GM12878 (cell line): ENCODE measurements around the gene LRR1. TPM values are rescaled to one million over a fixed set of nuclear protein-coding genes. Genes with fewer than 3 reads are reported as not detected.

Experiments used
- ATAC-seq: fragments of 200-7000 bp; cut with Tn5 transposase; 3 replicates; pipeline ENCODE4 v1.9.1; 2020; ENCODE audit warnings: mild to moderate bottlenecking, moderate library complexity
- BruUV-seq: library from RNA; stranded (reverse); fragments of 400-500 nt; replicated peaks from 2 replicates; lab custom pipeline; 2021; lab: Mats Ljungman, UMichigan
- CTCF ChIA-PET: fragments of 300-600 bp; sonication (Branson Sonifier 250); formaldehyde crosslinking; extraction: SDS; loops from one replicate; lab custom pipeline; 2021; ENCODE audit warnings: inconsistent platforms; lab: Yijun Ruan, JAX
- POLR2A ChIA-PET: fragments of 350-600 bp; formaldehyde crosslinking; extraction: SDS; loops from one replicate; lab custom pipeline; 2021; ENCODE audit warnings: inconsistent platforms; lab: Charles Lee
- RAD21 ChIA-PET: fragments of 300-600 bp; sonication (Branson Sonifier 250); formaldehyde crosslinking; loops from one replicate; lab custom pipeline; 2023; ENCODE audit warnings: antibody characterized with exemption; ENCODE audit not compliant: unreplicated experiment; lab: Charles Lee
- SMC1A ChIA-PET: fragments of 300-600 bp; sonication (Branson Sonifier 250); formaldehyde crosslinking; loops from one replicate; lab custom pipeline; 2023; ENCODE audit not compliant: unreplicated experiment, uncharacterized antibody; lab: Charles Lee
- DNase-seq: peaks from one replicate; pipeline ENCODE4 v3.0.0-alpha.2; 2011; ENCODE audit warnings: low read depth, low spot score
- FAIRE-seq: peaks from 3 replicates; lab custom pipeline; 2011; peaks lifted over from hg19 to GRCh38; lab: Jason Lieb, UNC
- H2AFZ ChIP-seq: 2 replicates; pipeline ENCODE4 v1.6.0; 2011; ENCODE audit warnings: low read depth, low read length, control low read depth; ENCODE audit not compliant: control insufficient read depth
- H3K27ac ChIP-seq: 2 replicates; pipeline ENCODE4 v1.5.1; 2011; ENCODE audit warnings: control low read depth; ENCODE audit not compliant: control insufficient read depth, insufficient read depth
- H3K27me3 ChIP-seq, 2 experiments: replicated peaks in 1 of 2; 2 replicates each; pipeline versions ENCODE4 v1.6.0 to v1.6.1; 2011; ENCODE audit warnings: low read length in 1 of 2; ENCODE audit not compliant: control insufficient read depth in 2 of 2, insufficient read depth in 2 of 2
- H3K36me3 ChIP-seq, 2 experiments: 2 replicates each; pipeline ENCODE4 v1.5.1; 2011; ENCODE audit warnings: low read length in 1 of 2; ENCODE audit not compliant: control insufficient read depth in 2 of 2, insufficient read depth in 2 of 2
- H3K4me1 ChIP-seq: 2 replicates; pipeline ENCODE4 v1.6.1; 2011; ENCODE audit warnings: mild to moderate bottlenecking, low read length, moderate library complexity, mixed read lengths; ENCODE audit not compliant: control insufficient read depth, insufficient read depth
- H3K4me2 ChIP-seq: 2 replicates; pipeline ENCODE4 v1.6.0; 2011; ENCODE audit warnings: control low read depth; ENCODE audit not compliant: control insufficient read depth, insufficient read depth
- H3K4me3 ChIP-seq: fragments of 200-600 bp; sonication (generic); 2 replicates; pipeline ENCODE4 v1.5.1; 2016
- H3K79me2 ChIP-seq: 2 replicates; pipeline ENCODE4 v1.6.0; 2011; ENCODE audit warnings: low read length; ENCODE audit not compliant: control insufficient read depth, insufficient read depth
- H3K9ac ChIP-seq: 2 replicates; pipeline ENCODE4 v1.8.0; 2011; ENCODE audit warnings: low read length, control low read depth, mixed read lengths; ENCODE audit not compliant: control insufficient read depth, insufficient read depth
- H3K9me3 ChIP-seq: replicated peaks from 3 replicates; pipeline ENCODE4 v1.5.1; 2011; ENCODE audit warnings: mild to moderate bottlenecking, low read length; ENCODE audit not compliant: control insufficient read depth, insufficient read depth
- H4K20me1 ChIP-seq: 2 replicates; pipeline ENCODE4 v1.6.0; 2011; ENCODE audit not compliant: control insufficient read depth, insufficient read depth
- CBX3 ChIP-seq: fragments of 200-600 bp; sonication (generic); IDR thresholded peaks from 2 replicates; pipeline ENCODE4 v1.6.1; 2016; ENCODE audit warnings: low read depth, borderline replicate concordance
- CHD4 ChIP-seq: fragments of 200-600 bp; sonication (generic); IDR thresholded peaks from 2 replicates; pipeline ENCODE4 v1.6.1; 2016; ENCODE audit warnings: mild to moderate bottlenecking
- EZH2 ChIP-seq: IDR thresholded peaks from 2 replicates; pipeline ENCODE4 v1.6.1; 2012; ENCODE audit warnings: low read depth, mild to moderate bottlenecking, control low read depth, inconsistent platforms, low read length, borderline replicate concordance; ENCODE audit not compliant: control insufficient read depth
- FOXM1 ChIP-seq: IDR thresholded peaks from 2 replicates; pipeline ENCODE4 v1.6.1; 2012; ENCODE audit warnings: low read depth, mild to moderate bottlenecking, inconsistent platforms, low read length, moderate library complexity
- HCFC1 ChIP-seq: fragments of 150-350 bp; IDR thresholded peaks from 2 replicates; pipeline ENCODE4 v1.6.1; 2014; ENCODE audit warnings: low read length
- HDAC2 ChIP-seq: fragments of 200-600 bp; sonication (generic); IDR thresholded peaks from 2 replicates; pipeline ENCODE4 v1.6.1; 2017
- IRF3 ChIP-seq: fragments of 450-650 bp; IDR thresholded peaks from 2 replicates; pipeline ENCODE4 v1.6.1; 2014; ENCODE audit warnings: mild to moderate bottlenecking
- RELA ChIP-seq: fragments of 450-650 bp; IDR thresholded peaks from 2 replicates; pipeline ENCODE4 v1.8.0; 2014; ENCODE audit warnings: borderline replicate concordance; ENCODE audit not compliant: partially characterized antibody
- SMC3 ChIP-seq: IDR thresholded peaks from 2 replicates; pipeline ENCODE4 v1.6.1; 2011; ENCODE audit warnings: low read length, improper control_type of control experiment, borderline replicate concordance
- STAT1 ChIP-seq: fragments of 450-650 bp; conservative IDR thresholded peaks from 2 replicates; pipeline ENCODE4 v1.6.1; 2014; ENCODE audit warnings: antibody characterized with exemption, mild to moderate bottlenecking
- WGBS: methylation state at CpG from one replicate; pipeline ENCODE4 v1.1.6; 2016; ENCODE audit warnings: low lambda C conversion rate; ENCODE audit not compliant: insufficient replicate concordance, insufficient coverage; ENCODE audit errors: missing lambda C conversion rate; 5-methylcytosine and 5-hydroxymethylcytosine counted together
- in situ Hi-C: fragments of 300-500 bp; cut with MboI; formaldehyde crosslinking; loops from 9 replicates; pipeline ENCODE4 v1.14.3; 2018; ENCODE audit warnings: mixed read lengths
- intact Hi-C: fragments of 100-400 bp; cut with micrococcal nuclease; formaldehyde crosslinking; loops from one replicate; pipeline ENCODE4 v1.14.2; 2022; ENCODE audit not compliant: unreplicated experiment
- polyA plus RNA-seq, 11 experiments: library from polyadenylated mRNA; depleted of rRNA in 4 of 11; unstranded in 6 of 11; stranded (reverse) in 5 of 11; fragments of >200 nt; fragmentation: Nextera tagmentation in 4 of 11; fragmentation: Illumina TruSeq in 1 of 11; extraction: Ambion mirVana in 4 of 11; extraction: Trizol in 1 of 11; gene quantifications; 1 replicate in 1 of 11; 2 replicates in 10 of 11; pipeline versions ENCODE4 v1.2.1 to v1.2.3, GENCODE V29; 2011 to 2016; ENCODE audit warnings: inconsistent platforms in 2 of 11, missing spikeins in 2 of 11, low read depth in 1 of 11
- total RNA-seq, 4 experiments: library from RNA; depleted of rRNA in 3 of 4; stranded (reverse); fragments of >200 nt in 3 of 4; fragmentation: Illumina TruSeq in 1 of 4; extraction: Trizol in 1 of 4; gene quantifications; 2 replicates each; pipeline versions ENCODE4 v1.2.1 to v1.2.3, GENCODE V29; 2013 to 2021
- TF ChIP-seq, protein P1 (sequence below): fragments of 450-650 bp; IDR thresholded peaks from 2 replicates; pipeline ENCODE4 v1.6.1; 2017; ENCODE audit warnings: mild to moderate bottlenecking, moderate library complexity
- TF ChIP-seq, protein P2 (sequence below): IDR thresholded peaks from 2 replicates; pipeline ENCODE4 v1.6.1; 2012; ENCODE audit warnings: low read depth, low read length, improper control_type of control experiment
- TF ChIP-seq, protein P3 (sequence below): fragments of 450-650 bp; IDR thresholded peaks from 2 replicates; pipeline ENCODE4 v1.6.1; 2016; ENCODE audit warnings: mild to moderate bottlenecking

LRR1 gene
- total and polyA plus RNA-seq, 10 of the 15 experiments (the other 5 are each of a cell fraction or from before 2014, with no cell fraction given), result 36.9 to 110 (median 53.1) TPM

DNA sequence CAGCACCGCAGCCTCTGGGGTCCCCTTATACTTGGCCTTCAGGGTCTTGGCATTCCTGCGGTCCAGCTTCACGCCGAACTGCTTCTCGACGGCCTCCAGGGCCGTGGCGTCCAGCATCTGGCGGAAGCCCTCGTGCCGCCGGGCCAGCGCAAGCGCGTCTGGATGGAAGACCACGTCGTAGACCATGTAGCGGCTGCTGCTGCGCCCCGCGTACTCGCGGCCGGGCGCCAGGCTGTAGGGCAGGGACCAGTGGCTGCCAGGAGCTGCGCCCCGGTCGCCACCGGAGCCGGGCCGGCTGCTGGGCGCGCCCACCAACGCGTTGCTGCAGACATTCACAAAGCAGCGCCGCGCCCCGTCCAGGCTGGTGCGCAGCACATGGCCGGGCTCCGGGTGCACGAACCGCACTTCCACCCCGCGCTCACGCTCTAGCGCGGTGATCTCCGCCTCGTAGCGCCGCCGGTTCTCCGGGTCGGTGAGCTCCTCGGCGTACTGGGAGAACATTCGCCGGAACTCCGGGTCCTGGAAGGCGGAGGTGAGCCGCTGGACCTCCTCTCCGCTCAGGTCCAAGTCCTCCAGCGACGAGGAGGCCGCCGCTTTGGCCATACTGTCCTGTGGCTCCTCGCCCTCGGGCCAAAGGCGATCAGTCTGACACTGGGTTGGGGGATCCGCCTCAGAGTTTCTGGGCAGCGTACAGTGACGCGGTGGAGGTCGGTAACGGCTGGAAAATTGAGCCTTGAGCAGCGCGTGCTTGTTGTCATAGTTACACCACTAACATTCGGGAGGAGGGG, 36.0 kb downstream of the LRR1 start, which contains the start of gene DNAAF2:
TSS of gene DNAAF2 (minus strand) at position 698 of the 788 bp plus-strand sequence. CDS start at position 603, 95 bp downstream.
- TSS peak; percentile 66 for BruUV-seq
- in situ Hi-C loops, result loop anchor here (5.0 to 10.0 kb wide), 3 partner anchors 133 to 480 kb away; partner anchors contain the start of genes KLHDC2 and VCPKMT
- TF ChIP-seq, protein P1, sequence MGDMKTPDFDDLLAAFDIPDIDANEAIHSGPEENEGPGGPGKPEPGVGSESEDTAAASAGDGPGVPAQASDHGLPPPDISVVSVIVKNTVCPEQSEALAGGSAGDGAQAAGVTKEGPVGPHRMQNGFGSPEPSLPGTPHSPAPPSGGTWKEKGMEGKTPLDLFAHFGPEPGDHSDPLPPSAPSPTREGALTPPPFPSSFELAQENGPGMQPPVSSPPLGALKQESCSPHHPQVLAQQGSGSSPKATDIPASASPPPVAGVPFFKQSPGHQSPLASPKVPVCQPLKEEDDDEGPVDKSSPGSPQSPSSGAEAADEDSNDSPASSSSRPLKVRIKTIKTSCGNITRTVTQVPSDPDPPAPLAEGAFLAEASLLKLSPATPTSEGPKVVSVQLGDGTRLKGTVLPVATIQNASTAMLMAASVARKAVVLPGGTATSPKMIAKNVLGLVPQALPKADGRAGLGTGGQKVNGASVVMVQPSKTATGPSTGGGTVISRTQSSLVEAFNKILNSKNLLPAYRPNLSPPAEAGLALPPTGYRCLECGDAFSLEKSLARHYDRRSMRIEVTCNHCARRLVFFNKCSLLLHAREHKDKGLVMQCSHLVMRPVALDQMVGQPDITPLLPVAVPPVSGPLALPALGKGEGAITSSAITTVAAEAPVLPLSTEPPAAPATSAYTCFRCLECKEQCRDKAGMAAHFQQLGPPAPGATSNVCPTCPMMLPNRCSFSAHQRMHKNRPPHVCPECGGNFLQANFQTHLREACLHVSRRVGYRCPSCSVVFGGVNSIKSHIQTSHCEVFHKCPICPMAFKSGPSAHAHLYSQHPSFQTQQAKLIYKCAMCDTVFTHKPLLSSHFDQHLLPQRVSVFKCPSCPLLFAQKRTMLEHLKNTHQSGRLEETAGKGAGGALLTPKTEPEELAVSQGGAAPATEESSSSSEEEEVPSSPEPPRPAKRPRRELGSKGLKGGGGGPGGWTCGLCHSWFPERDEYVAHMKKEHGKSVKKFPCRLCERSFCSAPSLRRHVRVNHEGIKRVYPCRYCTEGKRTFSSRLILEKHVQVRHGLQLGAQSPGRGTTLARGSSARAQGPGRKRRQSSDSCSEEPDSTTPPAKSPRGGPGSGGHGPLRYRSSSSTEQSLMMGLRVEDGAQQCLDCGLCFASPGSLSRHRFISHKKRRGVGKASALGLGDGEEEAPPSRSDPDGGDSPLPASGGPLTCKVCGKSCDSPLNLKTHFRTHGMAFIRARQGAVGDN, result peak; percentile 47; the same call in 1 of the 2 replicates
- TF ChIP-seq, protein P2, sequence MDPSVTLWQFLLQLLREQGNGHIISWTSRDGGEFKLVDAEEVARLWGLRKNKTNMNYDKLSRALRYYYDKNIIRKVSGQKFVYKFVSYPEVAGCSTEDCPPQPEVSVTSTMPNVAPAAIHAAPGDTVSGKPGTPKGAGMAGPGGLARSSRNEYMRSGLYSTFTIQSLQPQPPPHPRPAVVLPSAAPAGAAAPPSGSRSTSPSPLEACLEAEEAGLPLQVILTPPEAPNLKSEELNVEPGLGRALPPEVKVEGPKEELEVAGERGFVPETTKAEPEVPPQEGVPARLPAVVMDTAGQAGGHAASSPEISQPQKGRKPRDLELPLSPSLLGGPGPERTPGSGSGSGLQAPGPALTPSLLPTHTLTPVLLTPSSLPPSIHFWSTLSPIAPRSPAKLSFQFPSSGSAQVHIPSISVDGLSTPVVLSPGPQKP, result no peak
- no peak for TF ChIP-seq EZH2
- no peak for TF ChIP-seq HDAC2
- TF ChIP-seq, protein P3, sequence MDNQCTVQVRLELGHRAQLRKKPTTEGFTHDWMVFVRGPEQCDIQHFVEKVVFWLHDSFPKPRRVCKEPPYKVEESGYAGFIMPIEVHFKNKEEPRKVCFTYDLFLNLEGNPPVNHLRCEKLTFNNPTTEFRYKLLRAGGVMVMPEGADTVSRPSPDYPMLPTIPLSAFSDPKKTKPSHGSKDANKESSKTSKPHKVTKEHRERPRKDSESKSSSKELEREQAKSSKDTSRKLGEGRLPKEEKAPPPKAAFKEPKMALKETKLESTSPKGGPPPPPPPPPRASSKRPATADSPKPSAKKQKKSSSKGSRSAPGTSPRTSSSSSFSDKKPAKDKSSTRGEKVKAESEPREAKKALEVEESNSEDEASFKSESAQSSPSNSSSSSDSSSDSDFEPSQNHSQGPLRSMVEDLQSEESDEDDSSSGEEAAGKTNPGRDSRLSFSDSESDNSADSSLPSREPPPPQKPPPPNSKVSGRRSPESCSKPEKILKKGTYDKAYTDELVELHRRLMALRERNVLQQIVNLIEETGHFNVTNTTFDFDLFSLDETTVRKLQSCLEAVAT, result no peak; the same call in 1 of the 2 replicates
- no peak for TF ChIP-seq RELA
- TF ChIP-seq CBX3, result no peak
- TF ChIP-seq SMC3, result no peak
- no peak for TF ChIP-seq CHD4
- no peak; the same call in 1 of the 2 replicates for TF ChIP-seq STAT1
- TF ChIP-seq HCFC1, result no peak
- no peak for TF ChIP-seq IRF3
- no peak for TF ChIP-seq FOXM1

More for the DNA sequence above, 36.0 kb downstream of the LRR1 start, which contains the start of gene DNAAF2:
- Histone ChIP-seq H4K20me1 (no peaks in the 10 kb centered on the region), H3K4me3 (peak within 1 kb of the TSS; percentile 99), H3K4me2 (peak within 1 kb of the TSS; percentile 97), H3K27ac (peak within 1 kb of the TSS; percentile 85), H3K9ac (peak within 1 kb of the TSS; percentile 97), H2AFZ (peak within 1 kb of the TSS; percentile 83), H3K79me2 (peaks cover 82% of the 10 kb centered on the region), H3K4me1 (peaks cover 6% of the 10 kb centered on the region; the same call in 1 of the 2 replicates), H3K9me3 (no peaks in the 10 kb centered on the region), H3K36me3 (peaks cover 0 to 8% of the 10 kb centered on the region in 2 experiments; a peak in 2 of 4 replicates), H3K27me3 (no peaks in the 10 kb centered on the region)
- RAD21 ChIA-PET, result interaction anchor here (0.7 to 6.3 kb wide), 20 partner anchors 12 to 686 kb away, joined by 3 to 82 read pairs (median 4); partner anchors contain the start of genes KLHDC2, MGAT2, NEMF and POLE2
- 1% methylated on average over 80 of the region's 80 CpGs for WGBS
- CTCF ChIA-PET, result interaction anchor here (0.6 to 2.7 kb wide), 26 partner anchors 11 to 729 kb away, joined by 3 to 17 read pairs (median 4); partner anchors contain the start of genes KLHDC2, LRR1, MGAT2 and NEMF
- FAIRE-seq (no peak), DNase-seq (no peak), ATAC-seq (peak; percentile 48)
- SMC1A ChIA-PET, result interaction anchor here (0.6 to 2.1 kb wide), 11 partner anchors 11 to 227 kb away, joined by 3 to 12 read pairs (median 5); partner anchors contain the start of genes KLHDC1, MGAT2, NEMF and RPL36AL
- intact Hi-C loops, result loop anchor here (1.0 to 5.0 kb wide), 8 partner anchors 38 to 898 kb away; partner anchors contain the start of genes KLHDC2, MAP4K5, NEMF and POLE2
- POLR2A ChIA-PET, result interaction anchor here (0.6 to 8.9 kb wide), 13 partner anchors 12 to 469 kb away, joined by 3 to 122 read pairs (median 6); partner anchors contain the start of genes KLHDC2, MGAT2, NEMF and RPL36AL
